Loucy (cell line): ENCODE data around the gene EBF3.

Source experiments
- H2AFZ ChIP-seq: fragments of 200-600 bp; sonication (generic); 2 replicates; pipeline ENCODE4 v1.6.0; 2016; ENCODE audit warnings: antibody characterized with exemption, mild to moderate bottlenecking, low read length, moderate library complexity
- H3F3A ChIP-seq: fragments of 200-600 bp; 2 replicates; pipeline ENCODE4 v1.6.0; 2016; ENCODE audit warnings: antibody characterized with exemption, low read depth, mild to moderate bottlenecking
- H3K27me3 ChIP-seq: fragments of 200-600 bp; sonication (generic); 2 replicates; pipeline ENCODE4 v1.6.1; 2014; ENCODE audit warnings: low read length, mild to moderate bottlenecking; ENCODE audit not compliant: insufficient read depth, poor library complexity, severe bottlenecking
- H3K36me3 ChIP-seq: fragments of 200-600 bp; sonication (generic); 2 replicates; pipeline ENCODE4 v1.6.1; 2016; ENCODE audit warnings: low read length; ENCODE audit not compliant: insufficient read depth
- H3K4me1 ChIP-seq: fragments of 200-600 bp; sonication (generic); 2 replicates; pipeline ENCODE4 v1.5.1; 2014; ENCODE audit warnings: low read length, mild to moderate bottlenecking; ENCODE audit not compliant: insufficient read depth, poor library complexity, severe bottlenecking
- H3K4me2 ChIP-seq: fragments of 200-600 bp; sonication (generic); 2 replicates; pipeline ENCODE4 v1.6.0; 2014; ENCODE audit warnings: antibody characterized with exemption, low read length, low read depth, mild to moderate bottlenecking; ENCODE audit not compliant: poor library complexity, severe bottlenecking
- H3K4me3 ChIP-seq: fragments of 200-600 bp; sonication (generic); 2 replicates; pipeline ENCODE4 v1.5.1; 2014; ENCODE audit warnings: low read length, mild to moderate bottlenecking, mixed read lengths; ENCODE audit not compliant: poor library complexity, severe bottlenecking
- H3K79me2 ChIP-seq: fragments of 200-600 bp; sonication (generic); 2 replicates; pipeline ENCODE4 v1.6.1; 2014; ENCODE audit warnings: low read length; ENCODE audit not compliant: insufficient read depth
- H3K9ac ChIP-seq: fragments of 200-600 bp; sonication (generic); 2 replicates; pipeline ENCODE4 v1.6.0; 2014; ENCODE audit warnings: mild to moderate bottlenecking, low read depth, low read length, moderate library complexity; ENCODE audit not compliant: poor library complexity, severe bottlenecking
- H3K9me2 ChIP-seq: fragments of 200-600 bp; sonication (generic); replicated peaks from 2 replicates; pipeline ENCODE4 v1.6.1; 2016; ENCODE audit warnings: low read depth, low read length, mixed read lengths
- H3K9me3 ChIP-seq: fragments of 200-600 bp; sonication (generic); 2 replicates; pipeline ENCODE4 v1.6.1; 2014; ENCODE audit warnings: mild to moderate bottlenecking, antibody characterized with exemption, low read length, low read depth; ENCODE audit not compliant: insufficient read depth
- H4K20me1 ChIP-seq: fragments of 200-600 bp; sonication (generic); 2 replicates; pipeline ENCODE4 v1.6.0; 2014; ENCODE audit warnings: antibody characterized with exemption, low read length, mild to moderate bottlenecking; ENCODE audit not compliant: insufficient read depth, poor library complexity, severe bottlenecking
- CTCF ChIP-seq: fragments of 200-600 bp; sonication (generic); conservative IDR thresholded peaks from 2 replicates; pipeline ENCODE4 v1.5.1; 2014; ENCODE audit warnings: mild to moderate bottlenecking, antibody characterized with exemption, low read length
- EZH2phosphoT487 ChIP-seq: fragments of 200-600 bp; IDR thresholded peaks from 2 replicates; pipeline ENCODE4 v1.6.1; 2018; ENCODE audit warnings: antibody characterized with exemption, mild to moderate bottlenecking, moderate library complexity, borderline replicate concordance

The EBF3 gene

GRCh38 chr10:129938460-129938859 lies 25.6 kb downstream of the EBF3 start:
- Histone ChIP-seq H3K4me3 (no peak overlapping the region), H3K4me1 (no peaks in the 10 kb centered on the region), H3K36me3 (no peaks in the 10 kb centered on the region), H3K4me2 (no peak overlapping the region), H2AFZ (no peak overlapping the region), H3K9me2 (no peaks in the 10 kb centered on the region), H3K9ac (no peak overlapping the region), H3F3A (no peaks in the 10 kb centered on the region), H3K79me2 (no peaks in the 10 kb centered on the region), H4K20me1 (no peaks in the 10 kb centered on the region), H3K9me3 (no peaks in the 10 kb centered on the region; the same call in 1 of the 2 replicates), H3K27me3 (no peaks in the 10 kb centered on the region)
- no peak for TF ChIP-seq CTCF

DNA sequence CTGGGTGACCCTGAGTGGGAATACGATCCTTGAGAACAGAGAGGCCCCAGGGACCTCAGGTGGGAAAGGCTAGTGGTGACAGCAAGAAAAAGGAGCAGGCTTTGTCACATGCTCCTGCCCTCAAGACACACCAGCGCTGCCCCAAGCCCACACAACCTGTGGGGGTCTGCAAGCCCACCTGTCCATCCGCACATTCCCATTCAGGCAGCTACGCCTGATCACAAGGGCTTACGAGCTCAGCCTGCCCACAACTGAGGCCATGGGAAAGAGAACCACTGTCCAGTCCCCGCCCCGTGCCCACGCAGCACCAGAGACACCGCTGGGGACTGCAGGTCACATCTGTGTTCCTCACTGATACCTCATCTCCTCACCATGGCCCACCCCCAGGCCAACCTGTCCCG lies 26.7 kb downstream of the EBF3 start:
- Histone ChIP-seq H4K20me1 (no peaks in the 10 kb centered on the region), H2AFZ (no peak overlapping the region), H3F3A (no peaks in the 10 kb centered on the region), H3K4me2 (no peak overlapping the region), H3K9me2 (no peaks in the 10 kb centered on the region), H3K9me3 (no peaks in the 10 kb centered on the region; the same call in 1 of the 2 replicates), H3K9ac (no peak overlapping the region), H3K4me3 (no peak overlapping the region), H3K36me3 (no peaks in the 10 kb centered on the region), H3K27me3 (no peaks in the 10 kb centered on the region), H3K79me2 (no peaks in the 10 kb centered on the region), H3K4me1 (no peaks in the 10 kb centered on the region)
- TF ChIP-seq EZH2phosphoT487 (no peak), CTCF (no peak)

- no peaks in the 10 kb centered on the region; the same call in 1 of the 2 replicates for H3K9me3 ChIP-seq
- no peak overlapping the region for H3K9ac ChIP-seq
- H3K9me2 ChIP-seq: no peaks in the 10 kb centered on the region
- H3K27me3 ChIP-seq: no peaks in the 10 kb centered on the region
- H3K79me2 ChIP-seq: no peaks in the 10 kb centered on the region
- H3K4me3 ChIP-seq: no peak overlapping the region
- no peak for TF ChIP-seq EZH2phosphoT487
- no peak for TF ChIP-seq CTCF
- H3K36me3 ChIP-seq: no peaks in the 10 kb centered on the region
- no peak overlapping the region for H2AFZ ChIP-seq
- H3K4me2 ChIP-seq: no peak overlapping the region
- no peaks in the 10 kb centered on the region for H4K20me1 ChIP-seq
- no peaks in the 10 kb centered on the region for H3K4me1 ChIP-seq
- H3F3A ChIP-seq: no peaks in the 10 kb centered on the region
Observed at GRCh38 chr10:129936923-129937300, 27.2 kb downstream of the EBF3 start.
